Measurements from ENCODE around the gene TRPC4AP. TPM values are rescaled to one million over a fixed set of nuclear protein-coding genes. Genes with fewer than 3 reads are reported as not detected.
A peak's percentile ranks its signal among the peaks of the same experiment; 100 is the strongest.

TRPC4AP gene
- total RNA-seq, 1 donor from 2014 or later = 90.2 TPM

GRCh38 chr20:34968042-34968775 is 124.4 kb downstream of the TRPC4AP start:
- no peak for DNase-seq

GRCh38 chr20:34967421-34967820 is 125.2 kb downstream of the TRPC4AP start:
- no peak for DNase-seq

- no peak for DNase-seq
Measured at GRCh38 chr20:34965051-34965450, 127.6 kb downstream of the TRPC4AP start.

- DNase-seq = no peak
Measured at GRCh38 chr20:34964486-34964885, 128.1 kb downstream of the TRPC4AP start.

GRCh38 chr20:34956751-34957472 is 135.7 kb downstream of the TRPC4AP start:
- DNase-seq = no peak

- no peak for DNase-seq
Measured at GRCh38 chr20:34956041-34956458, 136.6 kb downstream of the TRPC4AP start.

- peak; percentile 98 for DNase-seq
Measured at GRCh38 chr20:34955231-34956040, 137.2 kb downstream of the TRPC4AP start, which contains the start of the genes GSS and MYH7B. Gene GSS (minus strand): TSS chr20:34955806. CDS start chr20:34951852, 3,954 bp downstream. Gene MYH7B (plus strand): TSS chr20:34955868. CDS start chr20:34978006, 22,138 bp downstream.

GRCh38 chr20:34954904-34955230 is 137.7 kb downstream of the TRPC4AP start:
- DNase-seq = peak; percentile 53

- DNase-seq = no peak
Measured at GRCh38 chr20:34953960-34954359, 138.6 kb downstream of the TRPC4AP start.

GRCh38 chr20:34952671-34953070 is 139.9 kb downstream of the TRPC4AP start:
- peak; percentile 15 for DNase-seq

Other genes with a start within 250 kb of the TRPC4AP start
- gene GGT7, start 220.0 kb downstream of the TRPC4AP start, total RNA-seq = 4.4 and 7.3 TPM in 2 replicates
- 72.3 and 102 TPM in 2 replicates for gene ACSS2, start 216.2 kb downstream of the TRPC4AP start, total RNA-seq
- 73.7 and 88.7 TPM in 2 replicates for gene GSS, start 137.0 kb downstream of the TRPC4AP start, total RNA-seq
- gene MYH7B, start 136.9 kb downstream of the TRPC4AP start, total RNA-seq = under 0.01 and 0.17 TPM in 2 replicates
- gene EDEM2, start 54.5 kb upstream of the TRPC4AP start, total RNA-seq = 82.9 and 92.2 TPM in 2 replicates
- 124 and 176 TPM in 2 replicates for gene PROCR, start 79.3 kb upstream of the TRPC4AP start, total RNA-seq
- 0.68 and 0.88 TPM in 2 replicates for gene MMP24, start 133.9 kb upstream of the TRPC4AP start, total RNA-seq
- gene MMP24OS, start 185.3 kb upstream of the TRPC4AP start, total RNA-seq = 7.3 TPM in 2 replicates
- gene EIF6, start 192.0 kb upstream of the TRPC4AP start, total RNA-seq = 147 and 186 TPM in 2 replicates
- not detected in 2 replicates for gene FAM83C, start 199.6 kb upstream of the TRPC4AP start, total RNA-seq

Data from dermis blood vessel endothelial cell (primary cell).